ENCODE data around the gene ARRDC2.

DNA sequence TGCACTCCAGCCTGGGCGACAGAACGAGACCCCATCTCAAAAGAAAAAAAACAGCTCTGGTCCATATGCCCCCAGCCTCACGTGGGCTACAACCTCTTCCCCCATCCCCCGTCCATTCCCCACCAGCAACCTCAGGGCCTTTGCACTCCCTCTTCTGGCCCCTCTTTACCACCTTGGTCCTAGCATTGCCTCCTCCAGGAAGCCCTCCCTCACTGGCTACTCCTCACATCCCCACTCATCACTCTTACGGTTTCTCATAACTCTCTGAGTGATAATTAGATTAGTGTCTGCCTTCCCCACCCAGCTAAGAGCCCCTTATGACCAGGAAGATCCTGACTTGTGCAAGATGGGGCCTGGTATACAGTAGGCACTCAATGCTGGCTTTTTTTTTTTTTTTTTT lies 48.0 kb downstream of the ARRDC2 start:
- TF ChIP-seq, protein P1, sequence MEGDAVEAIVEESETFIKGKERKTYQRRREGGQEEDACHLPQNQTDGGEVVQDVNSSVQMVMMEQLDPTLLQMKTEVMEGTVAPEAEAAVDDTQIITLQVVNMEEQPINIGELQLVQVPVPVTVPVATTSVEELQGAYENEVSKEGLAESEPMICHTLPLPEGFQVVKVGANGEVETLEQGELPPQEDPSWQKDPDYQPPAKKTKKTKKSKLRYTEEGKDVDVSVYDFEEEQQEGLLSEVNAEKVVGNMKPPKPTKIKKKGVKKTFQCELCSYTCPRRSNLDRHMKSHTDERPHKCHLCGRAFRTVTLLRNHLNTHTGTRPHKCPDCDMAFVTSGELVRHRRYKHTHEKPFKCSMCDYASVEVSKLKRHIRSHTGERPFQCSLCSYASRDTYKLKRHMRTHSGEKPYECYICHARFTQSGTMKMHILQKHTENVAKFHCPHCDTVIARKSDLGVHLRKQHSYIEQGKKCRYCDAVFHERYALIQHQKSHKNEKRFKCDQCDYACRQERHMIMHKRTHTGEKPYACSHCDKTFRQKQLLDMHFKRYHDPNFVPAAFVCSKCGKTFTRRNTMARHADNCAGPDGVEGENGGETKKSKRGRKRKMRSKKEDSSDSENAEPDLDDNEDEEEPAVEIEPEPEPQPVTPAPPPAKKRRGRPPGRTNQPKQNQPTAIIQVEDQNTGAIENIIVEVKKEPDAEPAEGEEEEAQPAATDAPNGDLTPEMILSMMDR (IDR thresholded peaks at IDR 0.05), result no peak
- no peak for TF ChIP-seq POLR2A (IDR thresholded peaks at IDR 0.05)

Measured in adrenal gland (tissue), 5 donors.